Stimulated activated CD4-positive, alpha-beta T cell treated with anti-CD3 and anti-CD28 coated beads, Interleukin-1b, Interleukin-23, amount 100 ng/mL, for 4 hours (primary cell): ENCODE data around the gene SLC25A30.
"Not testable (repeated sequence)": the region's sequence is repeated elsewhere in the genome, so short reads cannot be mapped to it uniquely, and the experiment has no call there.

Experiments
- DNase-seq, 2 donors: peaks; one replicate each; pipeline ENCODE4 v3.0.0-alpha.2; 2020; ENCODE audit warnings: low read depth in 2 of 2

Gene SLC25A30

GRCh38 chr13:45432737-45433380, 14.7 kb upstream of the SLC25A30 start:
- DNase-seq, result no peak

GRCh38 chr13:45426056-45426841, 8.1 kb upstream of the SLC25A30 start:
- not testable (repeated sequence) for DNase-seq

- DNase-seq, result no peak
Measured at GRCh38 chr13:45422731-45423292, 4.6 kb upstream of the SLC25A30 start.

- no peak for DNase-seq
Measured at GRCh38 chr13:45419945-45420344, 1.8 kb upstream of the SLC25A30 start.

GRCh38 chr13:45419389-45419788, 1.2 kb upstream of the SLC25A30 start:
- DNase-seq, result not testable (repeated sequence)

- DNase-seq, result no peak
Measured at GRCh38 chr13:45416516-45417128, 1.6 kb downstream of the SLC25A30 start.

GRCh38 chr13:45415112-45415511, 3.1 kb downstream of the SLC25A30 start:
- no peak for DNase-seq

GRCh38 chr13:45413826-45414307, 4.3 kb downstream of the SLC25A30 start:
- no peak for DNase-seq

GRCh38 chr13:45412274-45413049, 5.7 kb downstream of the SLC25A30 start:
- DNase-seq, result no peak

- DNase-seq, result no peak
Measured at GRCh38 chr13:45411631-45412030, 6.5 kb downstream of the SLC25A30 start.

GRCh38 chr13:45411221-45411620, 7.0 kb downstream of the SLC25A30 start:
- DNase-seq, result no peak

GRCh38 chr13:45410466-45410865, 7.7 kb downstream of the SLC25A30 start:
- DNase-seq, result no peak

- no peak for DNase-seq
Measured at GRCh38 chr13:45410001-45410400, 8.2 kb downstream of the SLC25A30 start.

GRCh38 chr13:45406421-45406820, 11.8 kb downstream of the SLC25A30 start:
- DNase-seq, result no peak

- no peak for DNase-seq
Measured at GRCh38 chr13:45403081-45403480, 15.1 kb downstream of the SLC25A30 start.

GRCh38 chr13:45402641-45403040, 15.5 kb downstream of the SLC25A30 start:
- no peak for DNase-seq

GRCh38 chr13:45401314-45401713, 16.9 kb downstream of the SLC25A30 start:
- no peak for DNase-seq

GRCh38 chr13:45398877-45399276, 19.3 kb downstream of the SLC25A30 start:
- no peak for DNase-seq

GRCh38 chr13:45396533-45397095, 21.6 kb downstream of the SLC25A30 start:
- no peak for DNase-seq

GRCh38 chr13:45393941-45394570, 24.1 kb downstream of the SLC25A30 start:
- no peak for DNase-seq

- DNase-seq, result no peak
Measured at GRCh38 chr13:45392811-45393210, 25.4 kb downstream of the SLC25A30 start.
